CD4-positive, alpha-beta T cell treated with Interleukin-2 at 100 ng/mL for 4 hours (primary cell): ENCODE measurements around the gene ASF1B.
A peak's percentile ranks its signal among the peaks of the same experiment; 100 is the strongest.

Experiments
- DNase-seq: peaks from one replicate; pipeline ENCODE4 v3.0.0-alpha.2; 2020; ENCODE audit warnings: low spot score

The ASF1B gene

GRCh38 chr19:14107581-14108461 is 28.6 kb downstream of the ASF1B start:
- no peak for DNase-seq

GRCh38 chr19:14106840-14107239 is 29.5 kb downstream of the ASF1B start:
- DNase-seq = no peak

- no peak for DNase-seq
Measured at GRCh38 chr19:14105680-14106079, 30.7 kb downstream of the ASF1B start.

GRCh38 chr19:14103310-14103709 is 33.1 kb downstream of the ASF1B start:
- no peak for DNase-seq

- DNase-seq = no peak
Measured at GRCh38 chr19:14102756-14103155, 33.6 kb downstream of the ASF1B start.

- no peak for DNase-seq
Measured at GRCh38 chr19:14102102-14102696, 34.2 kb downstream of the ASF1B start.

- no peak for DNase-seq
Measured at GRCh38 chr19:14101003-14101545, 35.3 kb downstream of the ASF1B start.

GRCh38 chr19:14097532-14098151 is 38.7 kb downstream of the ASF1B start:
- DNase-seq = no peak

- no peak for DNase-seq
Measured at GRCh38 chr19:14096272-14096992, 40.0 kb downstream of the ASF1B start.

- no peak for DNase-seq
Measured at GRCh38 chr19:14094854-14095253, 41.5 kb downstream of the ASF1B start.

- no peak for DNase-seq
Measured at GRCh38 chr19:14093117-14093823, 43.1 kb downstream of the ASF1B start.

GRCh38 chr19:14091813-14092462 is 44.5 kb downstream of the ASF1B start:
- DNase-seq = no peak

- peak; percentile 61 for DNase-seq
Measured at GRCh38 chr19:14091081-14091812, 45.1 kb downstream of the ASF1B start.

- peak; percentile 91 for DNase-seq
Measured at GRCh38 chr19:14090509-14091080, 45.8 kb downstream of the ASF1B start, which contains the start of gene SAMD1. Gene SAMD1, minus strand, starts transcription at chr19:14090751.

GRCh38 chr19:14089662-14090508 is 46.5 kb downstream of the ASF1B start:
- DNase-seq = peak; percentile 40

- peak; percentile 31 for DNase-seq
Measured at GRCh38 chr19:14089412-14089661, 47.1 kb downstream of the ASF1B start.

GRCh38 chr19:14088634-14089411 is 47.6 kb downstream of the ASF1B start:
- DNase-seq = no peak

GRCh38 chr19:14086098-14086497 is 50.3 kb downstream of the ASF1B start:
- no peak for DNase-seq
